Hematopoietic multipotent progenitor cell (in vitro differentiated cells): ENCODE results near the gene AQP12A. TPM values are rescaled to one million over a fixed set of nuclear protein-coding genes. Genes with fewer than 3 reads are reported as not detected.

Source experiments
- DNase-seq, 3 donors: peaks; one replicate each; pipeline ENCODE4 v3.0.0-alpha.2; 2011 to 2015; ENCODE audit warnings: low read depth in 2 of 3, low spot score in 2 of 3
- small RNA-seq: library from RNA; depleted of rRNA; stranded (forward); fragments of <200 nt; gene quantifications from one replicate; pipeline ENCODE3, GENCODE V24; 2012
- total RNA-seq: library from RNA; depleted of rRNA; stranded (reverse); fragments of >200 nt; gene quantifications from one replicate; pipeline ENCODE4 v1.2.3, GENCODE V29; 2012

Gene AQP12A
- total RNA-seq, 1 donor: not detected

- no peak for DNase-seq
Observed at GRCh38 chr2:240734756-240735155, 43.1 kb downstream of the AQP12A start.

DNA sequence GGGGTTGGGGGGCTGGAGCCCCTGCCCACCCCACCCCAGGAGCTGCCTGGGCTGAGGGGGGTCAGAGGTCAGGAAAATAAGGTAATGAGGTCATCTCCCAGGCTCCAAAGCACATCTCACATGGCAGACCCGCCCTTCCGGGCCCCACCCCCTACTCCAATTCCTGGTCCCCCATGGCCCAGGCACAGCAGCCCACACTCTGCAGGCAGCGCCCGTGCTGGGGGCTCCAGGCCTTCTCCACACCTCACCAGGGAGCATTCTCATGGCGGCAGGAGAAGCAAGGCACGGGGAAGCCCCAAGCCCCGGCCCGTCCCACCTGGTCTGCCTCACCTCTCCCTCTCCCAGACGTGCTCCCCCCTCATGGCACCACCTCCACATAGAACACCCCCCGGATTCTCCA, 43.8 kb downstream of the AQP12A start:
- no peak for DNase-seq

DNA sequence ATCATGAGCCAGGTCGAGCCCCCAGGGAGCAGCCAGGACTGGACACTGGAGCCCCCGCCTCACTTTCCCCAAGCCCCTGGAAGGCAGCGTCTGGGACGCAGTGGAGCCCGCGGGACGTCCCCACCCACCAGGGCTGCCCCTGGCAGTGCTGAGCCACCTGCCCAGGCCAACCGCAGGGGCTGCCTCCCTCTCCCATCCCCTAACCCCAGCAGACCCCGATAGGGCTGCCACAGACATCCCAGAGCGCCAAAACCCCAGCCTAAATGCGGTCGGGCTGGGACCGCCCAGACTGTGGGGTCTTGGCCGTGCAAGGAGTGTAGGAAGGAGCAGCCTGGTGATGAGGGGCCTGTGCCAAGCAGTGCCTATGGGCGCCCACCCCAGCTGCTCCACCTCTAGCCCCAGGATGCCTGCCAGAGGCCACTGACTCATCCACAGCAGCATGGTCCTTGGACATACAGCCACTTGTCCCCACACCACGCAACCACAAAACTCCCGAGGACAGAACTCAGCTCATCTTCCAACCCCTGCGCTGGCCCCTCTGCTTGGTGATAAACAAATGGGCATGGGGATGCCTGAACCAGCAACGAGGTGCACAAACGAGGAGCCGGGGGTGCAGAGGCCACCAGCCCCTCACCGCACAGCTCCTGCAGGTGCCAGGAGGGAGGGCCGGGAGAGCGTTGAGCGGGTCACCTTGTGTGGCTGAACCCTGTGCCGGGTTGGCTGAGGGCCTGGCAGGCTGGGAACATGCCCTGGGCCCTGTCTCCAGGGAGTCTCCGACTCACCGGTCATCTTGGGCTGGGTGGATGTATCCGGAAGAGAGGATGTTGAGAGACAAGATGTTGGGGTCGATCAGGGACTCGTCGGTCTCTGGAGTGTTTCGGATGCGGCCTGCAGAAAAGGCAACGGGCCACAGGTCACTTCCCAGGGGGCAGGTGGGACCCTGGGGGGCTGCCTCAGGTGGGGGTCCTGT, 44.9 kb downstream of the AQP12A start:
- no peak for DNase-seq

DNA sequence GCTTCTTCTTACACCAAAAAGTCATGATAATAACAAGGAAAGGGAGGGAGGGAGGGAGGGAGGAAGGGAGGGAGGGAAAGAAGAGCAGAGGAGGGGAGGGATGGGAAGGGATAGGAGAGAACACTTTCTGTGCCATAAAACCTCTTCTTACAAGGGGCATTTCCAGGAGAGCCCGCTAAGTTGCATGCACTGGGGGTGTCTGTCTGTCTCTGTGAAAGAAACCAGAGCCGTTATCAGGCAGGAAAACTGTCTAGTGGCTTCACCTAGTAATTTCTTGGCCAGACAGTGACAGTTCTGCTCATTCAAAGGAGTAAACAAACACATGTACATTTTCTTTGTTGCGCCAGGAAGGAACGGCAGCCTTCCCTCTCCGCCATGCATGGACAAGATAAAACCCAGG, 45.8 kb downstream of the AQP12A start:
- DNase-seq: no peak

GRCh38 chr2:240737958-240738357, 46.3 kb downstream of the AQP12A start:
- DNase-seq: no peak

DNA sequence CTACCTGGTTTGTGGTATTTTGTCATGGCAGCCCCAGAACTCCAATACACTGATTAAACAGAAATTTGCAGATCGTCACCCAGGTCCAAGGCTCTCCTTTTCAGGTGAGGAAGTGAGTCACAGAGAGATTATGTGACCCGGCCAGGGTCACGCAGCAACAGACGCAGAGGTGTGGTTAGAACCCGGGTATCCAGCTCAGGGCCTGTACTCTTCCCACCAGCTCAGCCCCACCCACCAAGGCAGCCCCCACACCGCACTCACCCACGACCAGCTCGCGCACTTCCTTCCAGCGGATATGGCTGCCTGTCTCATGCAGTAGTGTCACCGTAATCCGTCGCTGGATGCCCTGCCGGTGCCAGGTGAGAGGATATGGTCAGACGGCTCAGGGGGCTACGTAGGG, 48.1 kb downstream of the AQP12A start:
- peak in 1 of 3 donors; percentile 10 for DNase-seq

- DNase-seq: no peak
Observed at GRCh38 chr2:240741091-240741490, 49.4 kb downstream of the AQP12A start.

GRCh38 chr2:240742602-240743095, 51.0 kb downstream of the AQP12A start:
- no peak for DNase-seq

DNA sequence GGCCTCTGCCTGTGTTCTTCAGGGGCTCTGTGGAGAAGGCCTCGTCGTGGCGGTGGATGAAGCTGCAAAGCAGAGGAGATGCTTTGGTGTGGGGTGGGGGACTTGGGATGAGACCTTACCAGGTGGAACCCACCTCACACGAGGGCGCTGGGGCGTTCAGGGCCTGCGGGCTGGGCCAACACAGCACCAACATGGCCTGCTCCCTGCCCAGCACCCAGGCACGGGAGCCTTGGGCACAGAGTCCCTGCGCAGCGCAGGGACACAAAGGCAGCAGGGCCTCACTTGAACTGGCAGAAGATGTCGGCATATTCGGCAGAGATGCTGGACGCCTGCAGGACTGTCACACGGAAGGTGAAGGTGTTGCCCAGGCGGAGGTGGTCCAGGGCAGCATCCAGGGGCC, 53.8 kb downstream of the AQP12A start:
- no peak for DNase-seq

DNA sequence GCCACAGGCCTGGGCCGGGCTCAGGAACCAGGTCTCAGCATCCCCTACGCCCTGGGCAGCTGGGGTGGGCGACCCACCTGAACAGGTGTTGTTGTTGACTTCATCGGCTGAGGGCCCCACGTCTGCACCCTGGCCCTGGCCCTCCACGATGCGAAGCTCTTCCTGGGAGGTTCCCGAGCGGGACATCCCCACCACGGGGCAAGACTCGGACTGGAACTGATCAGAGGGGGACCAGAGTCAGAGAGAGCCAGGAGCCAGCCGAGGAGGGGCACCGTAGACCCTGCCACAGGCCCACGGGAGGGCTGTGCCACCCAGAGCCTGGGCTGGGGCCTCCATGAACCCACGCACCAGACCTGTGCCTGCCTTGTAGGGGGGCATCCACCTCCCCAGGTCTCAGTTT, 54.3 kb downstream of the AQP12A start:
- DNase-seq: no peak

GRCh38 chr2:240746671-240747070, 55.0 kb downstream of the AQP12A start:
- no peak for DNase-seq

GRCh38 chr2:240747256-240747655, 55.6 kb downstream of the AQP12A start:
- DNase-seq: no peak

Small RNAs within 50 kb of the gene (small RNA-seq; reads per million reads assigned to genes)
- not detected for gene AC011298.3

Other genes with a start within 250 kb of the AQP12A start
- 24.2 TPM for gene ANKMY1, start 133.9 kb upstream of the AQP12A start, total RNA-seq
- gene DUSP28, start 131.5 kb upstream of the AQP12A start, total RNA-seq: 8.3 TPM
- gene RNPEPL1, start 123.4 kb upstream of the AQP12A start, total RNA-seq: 45.0 TPM
- gene CAPN10, start 105.1 kb upstream of the AQP12A start, total RNA-seq: 36.6 TPM
- 7.8 TPM for gene GPR35, start 66.4 kb upstream of the AQP12A start, total RNA-seq
- gene AQP12B, start 9.0 kb upstream of the AQP12A start, total RNA-seq: under 0.01 TPM
- not detected for gene KIF1A, start 128.4 kb downstream of the AQP12A start, total RNA-seq
- not detected for gene AGXT, start 177.0 kb downstream of the AQP12A start, total RNA-seq
- not detected for gene MAB21L4, start 204.3 kb downstream of the AQP12A start, total RNA-seq
- gene CROCC2, start 214.5 kb downstream of the AQP12A start, total RNA-seq: not detected